Esophagus squamous epithelium (tissue), 5 donors: ENCODE measurements around the gene B4GAT1. TPM values are rescaled to one million over a fixed set of nuclear protein-coding genes. Genes with fewer than 3 reads are reported as not detected.

Experiments
- DNase-seq: peaks from one replicate; lab custom pipeline; 2025; lab: John Stamatoyannopoulos, UW
- H3K27ac ChIP-seq, 4 donors: fragments of 200-600 bp; sonication (generic); one replicate each; pipeline ENCODE4 v1.5.1; 2016 to 2019; ENCODE audit warnings: mild to moderate bottlenecking in 1 of 4
- H3K27me3 ChIP-seq, 4 donors: fragments of 200-600 bp; sonication (generic); 1 replicate in 3 of 4; 2 replicates in 1 of 4; pipeline versions ENCODE4 v1.5.1 to v1.6.0; 2017 to 2021; ENCODE audit warnings: antibody characterized with exemption in 1 of 4
- H3K36me3 ChIP-seq, 3 donors: fragments of 200-600 bp; sonication (generic); one replicate each; pipeline ENCODE4 v1.5.1; 2016 to 2019
- H3K4me1 ChIP-seq, 3 donors: fragments of 200-600 bp; sonication (generic); one replicate each; pipeline ENCODE4 v1.5.1; 2017 to 2019
- H3K4me3 ChIP-seq, 4 donors: fragments of 200-600 bp; sonication (generic); 1 replicate in 3 of 4; 2 replicates in 1 of 4; pipeline ENCODE4 v1.5.1; 2016 to 2019; ENCODE audit warnings: mild to moderate bottlenecking in 2 of 4, moderate library complexity in 1 of 4
- H3K9me3 ChIP-seq, 3 donors: fragments of 200-600 bp; sonication (generic); one replicate each; pipeline ENCODE4 v1.5.1; 2016 to 2019
- POLR2A ChIP-seq, 4 donors: fragments of 450-650 bp; IDR thresholded peaks; one replicate each; pipeline ENCODE4 v1.6.1; 2017; ENCODE audit warnings: antibody characterized with exemption in 4 of 4, mild to moderate bottlenecking in 4 of 4, moderate library complexity in 3 of 4
- WGBS, 2 donors: methylation state at CpG; one replicate each; pipeline ENCODE4 v1.1.5; 2018; 5-methylcytosine and 5-hydroxymethylcytosine counted together
- intact Hi-C: fragments of 100-400 bp; cut with DNase I; formaldehyde crosslinking; loops from one replicate; pipeline ENCODE4 v1.15.0; 2022
- total RNA-seq, 4 donors: library from RNA; depleted of rRNA; stranded (reverse); fragments of >200 nt; gene quantifications; one replicate each; pipeline ENCODE4 v1.1.0, GENCODE V29; 2016
- TF ChIP-seq, protein P1 (sequence below), 6 experiments: fragments of 450-650 bp in 4 of 6; fragments of 200-600 bp in 2 of 6; sonication (generic) in 2 of 6; IDR thresholded peaks; one replicate each; pipeline ENCODE4 v1.5.1; 2016 to 2019; ENCODE audit warnings: antibody characterized with exemption in 6 of 6, mild to moderate bottlenecking in 4 of 6, moderate library complexity in 4 of 6
- donor health status: DM: yes; HTN: yes; CAD: no.

Gene B4GAT1
- total RNA-seq = 10 to 100 TPM in 2 of 4 donors, 1 to 10 TPM in 2; 6.8 to 24.0 (median 11.3) TPM

DNA sequence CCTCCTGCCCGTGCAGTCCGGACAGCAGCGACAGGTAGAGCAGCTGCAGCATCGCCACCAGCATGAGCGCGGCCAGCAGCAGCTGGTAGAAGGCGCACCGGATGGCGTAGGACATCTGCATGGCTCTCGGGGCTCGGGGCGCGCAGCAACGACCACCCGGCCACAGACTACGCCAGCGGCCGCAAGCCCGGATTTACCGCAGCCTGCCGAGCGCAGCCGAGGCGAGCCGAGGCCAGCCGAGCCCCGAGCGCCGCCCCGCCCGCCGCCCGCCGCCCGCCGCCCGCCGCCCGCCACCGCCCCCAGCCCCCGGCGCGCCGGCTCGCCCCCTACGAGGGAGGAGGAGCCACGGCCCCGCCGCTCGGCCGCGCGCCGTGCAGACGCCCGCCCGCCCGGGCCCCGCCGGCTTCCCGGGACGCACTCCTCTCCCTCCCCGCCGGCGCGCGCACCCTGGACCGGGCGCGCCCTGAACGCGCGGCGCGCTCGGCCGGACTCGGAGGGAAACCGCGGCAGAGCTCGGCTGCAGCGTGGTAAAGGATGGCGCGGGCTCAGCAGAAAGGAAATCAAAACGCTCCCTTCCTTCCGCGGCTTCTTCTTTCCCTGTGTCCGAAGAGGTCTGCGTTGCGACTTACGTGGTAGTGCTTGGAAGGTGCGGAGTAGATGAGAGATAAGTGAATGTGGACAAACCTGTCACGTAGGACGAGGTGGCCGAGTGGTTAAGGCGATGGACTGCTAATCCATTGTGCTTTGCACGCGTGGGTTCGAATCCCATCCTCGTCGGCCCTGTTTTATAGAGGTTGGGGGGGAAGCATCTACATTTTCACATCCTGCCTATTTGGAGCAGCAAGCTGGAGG lies at the start of gene B4GAT1:
Gene B4GAT1 (minus strand): TSS at position 205 of the 852 bp plus-strand sequence. CDS start 84 bp downstream, at position 121.
- Histone ChIP-seq H3K27me3 (no peaks in the 10 kb centered on the region), H3K9me3 (no peaks in the 10 kb centered on the region), H3K36me3 (peaks cover 0 to 5% (median 0%) of the 10 kb centered on the region in 3 donors), H3K27ac (peak within 1 kb of the TSS; percentile 79 to 96 (median 93)), H3K4me1 (peaks cover 34 to 57% (median 35%) of the 10 kb centered on the region in 3 donors), H3K4me3 (peak within 1 kb of the TSS; percentile 78 to 92 (median 81))
- TF ChIP-seq, protein P1, sequence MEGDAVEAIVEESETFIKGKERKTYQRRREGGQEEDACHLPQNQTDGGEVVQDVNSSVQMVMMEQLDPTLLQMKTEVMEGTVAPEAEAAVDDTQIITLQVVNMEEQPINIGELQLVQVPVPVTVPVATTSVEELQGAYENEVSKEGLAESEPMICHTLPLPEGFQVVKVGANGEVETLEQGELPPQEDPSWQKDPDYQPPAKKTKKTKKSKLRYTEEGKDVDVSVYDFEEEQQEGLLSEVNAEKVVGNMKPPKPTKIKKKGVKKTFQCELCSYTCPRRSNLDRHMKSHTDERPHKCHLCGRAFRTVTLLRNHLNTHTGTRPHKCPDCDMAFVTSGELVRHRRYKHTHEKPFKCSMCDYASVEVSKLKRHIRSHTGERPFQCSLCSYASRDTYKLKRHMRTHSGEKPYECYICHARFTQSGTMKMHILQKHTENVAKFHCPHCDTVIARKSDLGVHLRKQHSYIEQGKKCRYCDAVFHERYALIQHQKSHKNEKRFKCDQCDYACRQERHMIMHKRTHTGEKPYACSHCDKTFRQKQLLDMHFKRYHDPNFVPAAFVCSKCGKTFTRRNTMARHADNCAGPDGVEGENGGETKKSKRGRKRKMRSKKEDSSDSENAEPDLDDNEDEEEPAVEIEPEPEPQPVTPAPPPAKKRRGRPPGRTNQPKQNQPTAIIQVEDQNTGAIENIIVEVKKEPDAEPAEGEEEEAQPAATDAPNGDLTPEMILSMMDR (IDR thresholded peaks at IDR 0.05) = peak in 1 of 6 experiments; percentile 4
- TF ChIP-seq POLR2A (IDR thresholded peaks at IDR 0.05) = peak in 2 of 4 donors; percentile 40 to 46
- DNase-seq = no peak
- intact Hi-C loops = no loop called here
- WGBS, 2 donors = 1% methylated on average over 16 of the region's 101 CpGs

DNA sequence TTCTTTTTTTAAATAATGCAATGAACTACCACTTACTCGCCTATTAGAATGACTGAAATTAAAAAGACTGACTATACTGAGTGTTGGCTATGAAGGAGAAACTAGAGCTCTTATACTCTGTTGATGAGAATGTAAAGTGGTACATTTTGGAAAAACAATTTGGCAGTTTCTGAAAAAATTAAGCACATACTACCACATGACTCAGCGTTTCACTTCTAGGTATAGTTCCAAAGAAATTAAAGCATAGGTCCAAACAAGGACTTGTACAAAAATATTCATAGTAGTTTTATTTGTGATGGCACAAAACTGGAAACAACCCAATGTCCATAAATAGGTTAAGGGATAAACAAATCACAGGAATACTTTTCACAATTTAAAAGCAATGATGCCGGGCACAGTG lies 46.5 kb upstream of the B4GAT1 start:
- Histone ChIP-seq H3K4me1 (peaks cover 0 to under 1% (median 0%) of the 10 kb centered on the region in 3 donors), H3K27ac (no peak overlapping the region), H3K9me3 (no peaks in the 10 kb centered on the region), H3K36me3 (no peaks in the 10 kb centered on the region), H3K27me3 (peaks cover 0 to 17% (median 0%) of the 10 kb centered on the region in 4 donors), H3K4me3 (no peak overlapping the region)
- no peak for DNase-seq
- no peak for TF ChIP-seq POLR2A (IDR thresholded peaks at IDR 0.05)
- TF ChIP-seq, protein P1 (IDR thresholded peaks at IDR 0.05) = no peak
- 53 to 63% methylated on average over 3 of the region's 3 CpGs for WGBS, 2 donors
- intact Hi-C loops = no loop called here

DNA sequence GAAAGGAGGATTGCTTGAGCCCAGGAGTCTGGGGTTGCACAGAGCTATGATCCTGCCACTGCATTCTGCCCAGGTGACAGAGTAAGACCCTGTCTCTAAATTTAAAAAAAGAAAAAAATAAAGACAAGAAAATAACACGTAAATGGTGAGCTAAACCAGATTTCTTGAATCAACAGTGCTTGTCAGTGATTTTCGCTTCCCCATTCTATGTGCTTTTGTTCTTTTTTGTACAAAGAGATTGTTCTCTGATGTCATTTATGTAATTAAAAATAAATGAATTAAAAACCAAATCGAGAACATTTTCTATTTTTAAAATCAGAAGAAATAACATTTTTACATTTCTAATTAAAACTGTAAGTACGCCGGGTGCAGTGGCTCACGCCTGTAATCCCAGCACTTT lies 43.9 kb upstream of the B4GAT1 start:
- H3K4me1 ChIP-seq = peaks cover 0 to 7% (median 4%) of the 10 kb centered on the region in 3 donors
- H3K9me3 ChIP-seq = no peaks in the 10 kb centered on the region
- no peak overlapping the region for H3K27ac ChIP-seq
- no peaks in the 10 kb centered on the region for H3K36me3 ChIP-seq
- intact Hi-C loops = no loop called here
- no peak for TF ChIP-seq POLR2A (IDR thresholded peaks at IDR 0.05)
- TF ChIP-seq, protein P1 (IDR thresholded peaks at IDR 0.05) = no peak
- peaks cover 0 to 17% (median 0%) of the 10 kb centered on the region in 4 donors for H3K27me3 ChIP-seq
- H3K4me3 ChIP-seq = no peak overlapping the region
- 72 to 73% methylated on average over 6 of the region's 6 CpGs for WGBS, 2 donors
- no peak for DNase-seq

DNA sequence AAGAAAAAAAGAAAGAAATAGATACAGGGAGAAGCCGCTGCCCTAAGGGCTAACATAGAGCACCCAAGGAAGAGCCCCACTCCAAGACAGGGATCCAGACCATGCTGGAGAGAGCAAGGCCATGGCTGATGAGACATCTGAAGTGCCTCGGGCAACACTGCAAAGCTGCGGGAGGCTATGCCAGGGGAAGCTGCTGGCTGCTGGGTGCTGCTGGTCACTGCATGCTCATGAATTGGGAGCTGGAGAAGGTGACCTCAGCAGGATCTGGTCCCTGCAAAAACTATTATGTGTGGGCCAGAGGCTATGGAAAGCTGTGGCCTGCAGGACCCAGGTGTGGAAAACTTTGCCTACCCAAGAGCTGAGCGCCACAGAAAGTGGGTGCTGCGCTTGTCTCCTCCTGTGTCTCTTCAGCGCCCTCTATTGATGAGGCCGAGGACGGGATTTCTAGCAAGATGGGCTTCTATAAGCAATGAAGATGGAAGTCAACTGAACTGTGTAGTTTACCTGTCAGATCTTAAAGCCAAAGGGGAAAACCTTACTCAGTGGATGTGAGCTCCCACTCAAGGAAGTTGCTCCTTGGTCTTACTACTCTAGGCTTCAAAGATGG lies 41.5 kb upstream of the B4GAT1 start:
- Histone ChIP-seq H3K27me3 (peaks cover 0 to 21% (median 0%) of the 10 kb centered on the region in 4 donors), H3K27ac (no peak overlapping the region), H3K36me3 (no peaks in the 10 kb centered on the region), H3K4me3 (no peak overlapping the region), H3K4me1 (peaks cover 0 to 15% (median 8%) of the 10 kb centered on the region in 3 donors), H3K9me3 (no peaks in the 10 kb centered on the region)
- WGBS, 2 donors = 21 to 23% methylated on average over 7 to 8 of the region's 8 CpGs
- DNase-seq = no peak
- intact Hi-C loops = no loop called here
- TF ChIP-seq POLR2A (IDR thresholded peaks at IDR 0.05) = no peak
- TF ChIP-seq, protein P1 (IDR thresholded peaks at IDR 0.05) = peak; percentile 56 to 79 (median 69)
